Keratinocyte (primary cell): ENCODE data around the gene ADAT3. TPM values are rescaled to one million over a fixed set of nuclear protein-coding genes. Genes with fewer than 3 reads are reported as not detected.

Experiments used
- DNase-seq: peaks from one replicate; pipeline ENCODE4 v3.0.0-alpha.2; 2011; ENCODE audit warnings: low read depth, missing footprints, low spot score
- FAIRE-seq: peaks from 2 replicates; lab custom pipeline; 2011; peaks lifted over from hg19 to GRCh38; lab: Jason Lieb, UNC
- H2AFZ ChIP-seq: 2 replicates; pipeline ENCODE4 v1.6.0; 2012; ENCODE audit warnings: low read length, control low read depth, inconsistent platforms; ENCODE audit not compliant: control insufficient read depth
- H3K27ac ChIP-seq: 2 replicates; pipeline ENCODE4 v1.5.1; 2011; ENCODE audit warnings: low read length; ENCODE audit not compliant: control insufficient read depth, insufficient read depth
- H3K27me3 ChIP-seq: 3 replicates; pipeline ENCODE4 v1.6.0; 2011; ENCODE audit warnings: low read length; ENCODE audit not compliant: control insufficient read depth, insufficient read depth; ENCODE audit errors: extremely low read depth
- H3K36me3 ChIP-seq, 2 experiments: 2 replicates in 1 of 2; 3 replicates in 1 of 2; pipeline ENCODE4 v1.5.1; 2011; ENCODE audit warnings: low read length in 2 of 2, mild to moderate bottlenecking in 1 of 2; ENCODE audit not compliant: control insufficient read depth in 2 of 2, insufficient read depth in 2 of 2; ENCODE audit errors: extremely low read depth in 1 of 2
- H3K4me1 ChIP-seq: 3 replicates; pipeline ENCODE4 v1.5.1; 2011; ENCODE audit warnings: low read length; ENCODE audit not compliant: control insufficient read depth, insufficient read depth; ENCODE audit errors: extremely low read depth
- H3K4me2 ChIP-seq: 3 replicates; pipeline ENCODE4 v1.6.0; 2011; ENCODE audit warnings: low read depth, low read length; ENCODE audit not compliant: control insufficient read depth, insufficient read depth; ENCODE audit errors: extremely low read depth
- H3K4me3 ChIP-seq, 3 experiments: fragments of 200-600 bp in 1 of 3; sonication (generic) in 1 of 3; 2 replicates in 2 of 3; 3 replicates in 1 of 3; pipeline ENCODE4 v1.5.1; 2011 to 2016; ENCODE audit warnings: low read length in 3 of 3, mild to moderate bottlenecking in 3 of 3, control low read depth in 2 of 3, inconsistent platforms in 1 of 3, low read depth in 1 of 3, mixed read lengths in 1 of 3, mixed run types in 1 of 3, moderate library complexity in 1 of 3; ENCODE audit not compliant: control insufficient read depth in 2 of 3, insufficient read depth in 2 of 3; ENCODE audit errors: extremely low read depth in 1 of 3
- H3K79me2 ChIP-seq: 2 replicates; pipeline ENCODE4 v1.6.0; 2012; ENCODE audit warnings: low read length; ENCODE audit not compliant: control insufficient read depth, insufficient read depth
- H3K9ac ChIP-seq: 3 replicates; pipeline ENCODE4 v1.6.0; 2011; ENCODE audit warnings: low read length; ENCODE audit not compliant: control insufficient read depth, insufficient read depth; ENCODE audit errors: extremely low read depth
- H3K9me1 ChIP-seq: 3 replicates; pipeline ENCODE4 v1.6.0; 2011; ENCODE audit warnings: low read length; ENCODE audit not compliant: control insufficient read depth, insufficient read depth; ENCODE audit errors: extremely low read depth
- H3K9me3 ChIP-seq: 2 replicates; pipeline ENCODE4 v1.5.1; 2012; ENCODE audit warnings: low read depth, low read length; ENCODE audit not compliant: control insufficient read depth
- H4K20me1 ChIP-seq: 3 replicates; pipeline ENCODE4 v1.6.0; 2011; ENCODE audit warnings: low read length; ENCODE audit not compliant: control insufficient read depth, insufficient read depth; ENCODE audit errors: extremely low read depth
- CTCF ChIP-seq, 3 experiments: IDR thresholded peaks in 1 of 3; conservative IDR thresholded peaks in 1 of 3; optimal IDR thresholded peaks in 1 of 3; 2 replicates in 2 of 3; 3 replicates in 1 of 3; pipeline versions ENCODE3 to v1.5.1; 2011; ENCODE audit warnings: low read length in 3 of 3, mild to moderate bottlenecking in 3 of 3, moderate library complexity in 2 of 3, control low read depth in 1 of 3, inconsistent platforms in 1 of 3; ENCODE audit not compliant: insufficient read depth in 2 of 3; ENCODE audit errors: extremely low read depth in 1 of 3
- EZH2 ChIP-seq: IDR thresholded peaks from one replicate; pipeline ENCODE4 v1.6.1; 2012; ENCODE audit warnings: inconsistent platforms, mild to moderate bottlenecking, low read length, moderate library complexity
- dilution Hi-C: fragments of 300-500 bp; cut with MboI; formaldehyde crosslinking; loops from one replicate; pipeline ENCODE4 v1.7.0; 2020; ENCODE audit warnings: low sequenced_read_pairs; ENCODE audit not compliant: extremely low pct_ligation_motif_present
- polyA plus RNA-seq, 5 experiments: library from polyadenylated mRNA; depleted of rRNA in 3 of 5; stranded (reverse) in 3 of 5; stranded (forward) in 1 of 5; unstranded in 1 of 5; fragments of >200 nt; gene quantifications; 1 replicate in 1 of 5; 2 replicates in 3 of 5; 3 replicates in 1 of 5; pipeline versions ENCODE4 v1.2.1 to v1.2.3, GENCODE V29; 2011 to 2012; ENCODE audit warnings: missing spikeins in 2 of 5, low read depth in 1 of 5, low replicate concordance in 1 of 5

ADAT3 gene
- polyA plus RNA-seq, 1 donor (not counting 4 experiments of a cell fraction or from before 2014, with no cell fraction given) = 0.55 TPM

DNA sequence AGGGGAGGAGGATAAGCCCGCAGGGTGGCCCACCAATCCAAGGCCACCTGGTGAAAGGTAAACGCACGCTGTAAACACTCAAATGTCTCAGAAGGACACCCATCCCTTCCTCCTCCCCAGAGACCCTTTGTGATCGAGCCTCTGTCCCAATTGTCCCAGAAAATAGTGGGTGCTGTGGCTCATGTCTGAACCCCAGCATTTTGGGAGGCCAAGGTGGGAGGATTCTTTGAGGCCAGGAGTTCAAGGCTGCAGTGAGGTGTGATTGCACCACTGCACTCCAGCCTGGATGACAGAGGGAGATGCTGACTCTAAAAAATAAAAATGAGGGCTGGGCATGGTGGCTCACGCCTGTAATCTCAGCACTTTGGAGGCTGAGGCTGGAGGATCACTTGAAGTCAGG is 16.8 kb upstream of the ADAT3 start:
- no peak overlapping the region for H2AFZ ChIP-seq
- no peak for FAIRE-seq
- dilution Hi-C loops = no loop called here

DNA sequence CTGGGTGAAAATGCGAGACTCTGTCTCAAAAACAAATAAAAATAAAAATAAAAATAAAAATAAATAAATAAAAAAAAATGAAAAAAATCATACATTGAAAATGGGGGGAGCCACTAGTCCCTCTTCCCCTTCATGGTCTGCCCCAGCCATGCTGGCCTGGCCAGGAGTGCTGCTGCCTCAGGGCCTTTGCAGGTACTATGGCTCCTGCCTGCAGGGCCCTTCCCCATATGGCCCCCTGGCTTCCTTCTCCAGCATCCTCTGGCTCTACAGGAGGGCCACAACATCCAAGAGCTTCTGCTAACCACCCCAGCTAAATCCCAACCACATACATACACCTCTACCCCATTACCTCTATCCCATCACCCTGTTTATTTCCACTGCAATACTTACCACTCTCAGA is 15.3 kb upstream of the ADAT3 start:
- H3K9me3 ChIP-seq = no peaks in the 10 kb centered on the region
- TF ChIP-seq CTCF (optimal IDR thresholded peaks at IDR 0.05 in 1 of 3, IDR thresholded peaks at IDR 0.05 in 1 of 3, conservative IDR thresholded peaks at IDR 0.05 in 1 of 3; ENCODE audit: extremely low read depth in 1 of 3, insufficient read depth in 2 of 3, low read length in 3 of 3) (no peak), EZH2 (no peak)
- no peak overlapping the region for H3K4me2 ChIP-seq
- no peaks in the 10 kb centered on the region for H3K27me3 ChIP-seq
- peaks cover 2% of the 10 kb centered on the region for H3K79me2 ChIP-seq
- no peak overlapping the region for H3K9ac ChIP-seq
- H2AFZ ChIP-seq = no peak overlapping the region
- dilution Hi-C loops = no loop called here
- H3K4me1 ChIP-seq = no peaks in the 10 kb centered on the region
- H3K4me3 ChIP-seq = no peak overlapping the region
- H4K20me1 ChIP-seq = no peaks in the 10 kb centered on the region
- no peak for DNase-seq
- no peaks in the 10 kb centered on the region for H3K9me1 ChIP-seq
- no peak overlapping the region for H3K27ac ChIP-seq
- no peaks in the 10 kb centered on the region for H3K36me3 ChIP-seq
- FAIRE-seq = no peak

More for the DNA sequence above, 16.8 kb upstream of the ADAT3 start:
- TF ChIP-seq CTCF (optimal IDR thresholded peaks at IDR 0.05 in 1 of 3, IDR thresholded peaks at IDR 0.05 in 1 of 3, conservative IDR thresholded peaks at IDR 0.05 in 1 of 3; ENCODE audit: extremely low read depth in 1 of 3, insufficient read depth in 2 of 3, low read length in 3 of 3) (no peak), EZH2 (no peak)
- Histone ChIP-seq H3K4me1 (peaks cover 9% of the 10 kb centered on the region), H4K20me1 (peaks cover 8% of the 10 kb centered on the region), H3K79me2 (peaks cover 17% of the 10 kb centered on the region), H3K9ac (no peak overlapping the region), H3K27ac (no peak overlapping the region), H3K36me3 (no peaks in the 10 kb centered on the region), H3K4me2 (no peak overlapping the region), H3K9me3 (no peaks in the 10 kb centered on the region), H3K27me3 (no peaks in the 10 kb centered on the region), H3K9me1 (peaks cover 3% of the 10 kb centered on the region), H3K4me3 (no peak overlapping the region)
- no peak for DNase-seq
